GM21528 (cell line): ENCODE measurements around the gene BET1L.
A peak's percentile ranks its signal among the peaks of the same experiment; 100 is the strongest.

Experiments used
- ATAC-seq: cut with Tn5 transposase; IDR thresholded peaks from one replicate; pipeline ENCODE4 v1.9.1; 2021; ENCODE audit warnings: mild to moderate bottlenecking, moderate library complexity; ENCODE audit not compliant: unreplicated experiment, low FRiP score

BET1L gene

GRCh38 chr11:210803-211180 lies 3.6 kb upstream of the BET1L start:
- no peak for ATAC-seq

- no peak for ATAC-seq
Observed at GRCh38 chr11:210122-210802, 3.1 kb upstream of the BET1L start.

GRCh38 chr11:209275-210121 lies 2.3 kb upstream of the BET1L start:
- ATAC-seq = no peak

DNA sequence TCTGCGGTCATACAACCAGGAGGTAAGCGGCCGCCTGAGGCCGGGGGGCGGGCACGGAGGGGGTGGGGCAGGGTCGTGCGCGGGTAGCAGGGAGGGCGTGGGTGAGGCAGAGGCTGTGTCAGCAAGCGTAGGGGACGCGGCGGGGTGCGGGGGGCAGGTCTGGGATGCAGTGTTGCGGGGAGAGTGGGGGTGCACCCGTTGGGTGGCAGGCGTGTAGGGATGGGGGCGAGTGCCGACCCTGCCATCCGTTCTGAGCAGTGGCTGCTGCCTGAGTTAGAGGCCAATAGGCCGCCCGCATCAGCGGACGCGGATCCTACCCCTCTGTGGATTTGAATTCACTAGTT lies 1.7 kb upstream of the BET1L start:
- peak; percentile 2 for ATAC-seq

DNA sequence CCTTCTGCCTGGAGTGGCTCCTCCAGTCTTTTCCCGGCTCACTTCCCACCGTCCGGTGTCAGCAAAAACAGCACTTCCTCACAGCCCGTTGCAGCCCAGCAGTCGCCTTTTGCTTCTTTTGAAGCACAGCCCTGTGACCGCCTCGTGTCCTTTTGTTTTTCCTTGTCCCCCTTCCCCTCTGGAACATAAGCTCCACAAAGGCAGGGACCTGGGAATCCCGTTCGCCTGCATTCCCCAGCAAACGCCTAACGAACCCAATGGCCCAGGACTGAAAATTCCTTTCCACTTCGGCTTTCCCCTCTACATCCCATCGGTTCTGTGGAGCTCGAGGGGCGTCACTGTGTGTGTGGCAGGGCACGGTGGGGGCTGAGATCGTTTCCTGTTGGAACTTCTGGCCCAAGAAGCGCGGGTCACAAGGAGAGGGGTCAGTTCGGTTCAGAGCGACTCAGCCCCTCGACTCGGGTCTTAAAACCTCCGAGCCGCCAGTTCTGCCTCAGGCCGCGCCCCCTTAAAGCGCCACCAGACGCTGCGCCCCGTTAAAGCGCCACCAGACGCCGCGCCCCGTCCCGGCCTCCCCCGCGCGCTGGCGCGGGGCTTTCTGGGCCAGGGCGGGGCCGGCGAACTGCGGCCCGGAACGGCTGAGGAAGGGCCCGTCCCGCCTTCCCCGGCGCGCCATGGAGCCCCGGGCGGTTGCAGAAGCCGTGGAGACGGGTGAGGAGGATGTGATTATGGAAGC lies 1.1 kb upstream of the BET1L start:
- ATAC-seq = peak; percentile 45

DNA sequence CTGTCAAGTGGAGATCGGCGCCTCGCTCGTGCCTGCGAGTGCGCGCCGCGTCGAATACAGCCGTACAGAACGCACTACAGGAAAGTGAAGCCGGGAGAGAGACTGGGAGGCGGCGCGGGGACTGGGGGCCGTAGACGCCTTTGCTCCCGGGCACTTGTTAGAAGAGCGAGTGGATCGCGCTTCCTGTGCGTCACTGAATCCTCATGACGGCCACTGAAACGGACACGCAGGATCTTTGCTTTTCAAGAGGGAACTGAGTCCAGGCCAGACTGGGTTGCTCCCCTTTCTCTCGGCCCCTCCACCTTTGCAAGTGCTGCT lies 623 bp upstream of the BET1L start:
- no peak for ATAC-seq

DNA sequence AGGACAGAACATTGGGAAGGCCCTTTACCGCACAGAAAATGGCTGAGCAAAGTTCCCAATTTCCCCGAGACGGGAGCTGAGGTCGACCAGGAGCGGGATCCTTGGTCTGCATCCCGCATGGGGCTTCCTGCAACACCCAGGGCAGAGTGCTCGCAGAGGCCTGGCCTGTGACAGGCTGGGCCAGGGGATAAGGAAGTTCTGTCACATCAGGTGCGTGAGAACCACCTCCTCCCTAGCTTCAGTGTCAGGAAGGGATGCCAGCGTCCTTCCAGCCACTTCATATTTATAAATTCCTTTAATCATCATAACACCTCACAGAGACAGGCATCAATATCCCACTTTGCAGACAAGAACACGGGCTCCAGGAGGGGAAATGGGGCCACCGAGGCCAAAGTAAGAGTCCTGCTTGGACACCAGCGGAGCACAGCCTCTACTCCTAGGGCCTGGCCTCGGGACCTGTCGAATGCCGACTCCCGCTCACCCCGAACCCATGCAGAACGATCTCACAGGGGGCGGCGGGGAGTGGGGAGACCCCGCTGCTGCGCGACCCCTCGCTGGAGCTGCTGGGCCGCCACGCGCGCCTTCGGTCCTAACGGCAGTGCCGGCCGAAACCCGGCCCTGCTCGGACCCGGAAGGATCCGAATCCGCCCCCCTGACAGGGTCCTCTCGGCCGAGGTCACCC lies 532 bp downstream of the BET1L start:
- no peak for ATAC-seq

GRCh38 chr11:206002-206384 lies 1.2 kb downstream of the BET1L start:
- ATAC-seq = no peak

DNA sequence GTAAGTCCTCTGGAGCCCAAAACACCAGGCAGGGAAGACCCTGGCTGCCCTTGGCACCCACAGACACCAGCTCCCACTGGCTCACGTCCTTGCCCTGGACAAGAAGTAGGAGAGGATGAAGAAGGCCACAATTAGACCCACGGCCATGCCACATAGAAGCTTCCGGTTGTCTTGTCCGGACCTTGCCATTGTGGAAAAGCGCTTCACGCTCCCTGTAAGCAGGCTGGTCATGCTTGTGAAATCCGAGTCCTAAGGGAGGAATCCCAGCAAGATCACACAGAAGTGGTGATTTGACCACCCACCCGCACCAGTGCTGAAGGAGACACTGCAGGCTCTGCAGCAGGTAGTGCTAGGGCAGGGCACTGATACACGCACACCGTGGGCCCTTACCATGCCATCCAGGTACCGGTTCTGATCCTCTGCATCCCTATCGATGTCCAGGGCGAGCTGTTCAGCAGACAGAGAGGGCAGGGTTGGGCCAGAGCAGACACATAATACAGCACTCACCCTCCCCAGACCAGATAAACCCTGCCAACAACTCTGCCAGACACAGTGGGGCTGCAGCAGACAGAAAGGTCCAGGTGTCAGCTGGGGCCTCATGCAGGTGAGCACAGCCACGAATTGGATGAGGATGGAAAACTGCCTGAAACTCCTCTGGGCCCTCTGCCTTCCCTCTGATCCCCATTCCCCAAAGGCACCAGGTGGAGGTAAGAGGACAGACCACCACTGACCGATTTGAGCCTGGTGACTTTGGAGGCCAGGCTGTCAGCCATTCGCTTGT lies 1.8 kb downstream of the BET1L start:
- ATAC-seq = no peak

GRCh38 chr11:204587-205109 lies 2.6 kb downstream of the BET1L start:
- no peak for ATAC-seq

DNA sequence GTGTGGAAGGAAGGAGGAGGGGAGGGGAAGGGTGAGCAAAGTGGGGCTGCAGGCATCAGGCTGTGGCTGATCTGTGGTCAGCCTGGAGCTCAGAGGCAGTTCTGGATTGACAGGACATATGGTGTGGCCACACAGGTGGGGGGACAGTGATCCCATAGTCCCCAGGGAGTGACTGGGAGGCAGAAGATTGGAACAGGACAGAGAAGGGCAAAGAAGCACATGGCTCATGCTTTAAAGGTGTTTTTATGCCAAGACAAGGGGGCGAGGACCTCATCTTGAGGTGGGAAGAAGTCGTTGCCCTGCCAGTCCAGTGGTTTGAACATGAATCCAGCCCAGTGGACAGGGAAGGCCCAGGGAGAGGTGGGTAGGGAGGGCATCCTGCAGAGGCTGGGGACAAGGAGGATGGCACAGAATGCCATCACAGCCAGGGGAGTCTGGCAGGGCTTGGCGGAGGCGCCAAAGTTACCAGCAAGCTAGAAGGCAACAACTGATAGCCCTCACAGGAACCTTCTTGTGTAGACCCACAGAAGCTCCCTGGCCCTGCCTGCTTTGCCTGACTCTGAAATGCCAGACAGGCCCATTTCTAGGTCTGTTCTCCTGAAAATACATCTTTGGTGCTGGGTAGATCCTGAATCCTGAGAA lies 3.1 kb downstream of the BET1L start:
- ATAC-seq = no peak

GRCh38 chr11:203056-203944 lies 3.9 kb downstream of the BET1L start:
- ATAC-seq = no peak

- ATAC-seq = no peak
Observed at GRCh38 chr11:202490-202889, 4.7 kb downstream of the BET1L start.

DNA sequence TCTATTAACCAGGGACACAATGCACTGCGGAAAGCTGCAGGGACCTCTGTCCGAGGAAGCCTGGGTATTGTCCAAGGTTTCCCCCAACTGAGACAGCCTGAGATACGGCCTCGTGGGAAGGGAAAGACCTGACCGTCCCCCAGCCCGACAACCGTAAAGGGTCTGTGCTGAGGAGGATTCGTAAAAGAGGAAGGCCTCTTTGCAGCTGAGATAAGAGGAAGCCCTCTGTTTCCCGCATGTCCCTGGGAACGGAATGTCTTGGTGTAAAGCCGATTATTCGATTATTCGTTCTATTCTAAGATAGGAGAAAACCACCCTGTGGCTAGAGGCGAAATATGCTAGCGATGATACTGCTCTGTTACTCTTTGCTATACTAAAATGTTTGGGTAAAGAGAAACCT lies 5.2 kb downstream of the BET1L start:
- no peak for ATAC-seq

DNA sequence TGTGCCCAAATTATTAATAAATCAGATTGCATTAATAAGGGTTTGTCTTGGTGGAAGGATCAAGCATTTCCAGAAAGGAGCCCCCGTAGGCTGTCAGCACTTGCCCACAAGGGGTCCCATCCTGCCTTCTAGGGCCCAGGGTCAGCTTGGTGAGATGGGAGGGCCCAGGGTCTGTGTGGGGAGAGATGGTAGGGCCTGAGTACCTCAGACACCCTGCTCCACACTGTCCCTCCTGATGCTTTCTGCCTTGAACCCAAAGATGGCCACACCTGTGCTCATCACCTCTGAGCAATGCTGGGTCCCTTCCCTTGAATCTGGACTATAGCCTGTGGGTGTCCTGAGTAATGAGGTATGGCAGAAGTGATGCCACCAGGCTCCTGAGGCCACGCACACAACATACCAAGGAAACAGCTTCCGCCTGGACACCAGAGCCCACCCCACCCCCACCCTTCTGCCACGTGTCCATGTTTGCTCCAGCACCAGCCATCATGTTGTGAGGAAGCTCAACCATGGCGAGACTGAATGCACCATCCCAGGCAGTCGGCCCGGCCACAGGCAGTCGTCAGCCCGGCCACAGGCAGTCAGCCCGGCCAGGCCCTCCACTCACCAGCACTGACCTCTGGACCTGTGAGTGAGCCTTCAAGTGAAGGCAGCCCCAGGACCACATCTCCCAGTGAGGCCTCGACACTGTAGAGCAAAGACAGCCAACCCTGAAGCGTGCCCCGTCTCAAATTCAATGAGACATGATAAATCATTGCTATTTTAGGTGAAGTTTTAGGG lies 6.8 kb downstream of the BET1L start:
- ATAC-seq = no peak

DNA sequence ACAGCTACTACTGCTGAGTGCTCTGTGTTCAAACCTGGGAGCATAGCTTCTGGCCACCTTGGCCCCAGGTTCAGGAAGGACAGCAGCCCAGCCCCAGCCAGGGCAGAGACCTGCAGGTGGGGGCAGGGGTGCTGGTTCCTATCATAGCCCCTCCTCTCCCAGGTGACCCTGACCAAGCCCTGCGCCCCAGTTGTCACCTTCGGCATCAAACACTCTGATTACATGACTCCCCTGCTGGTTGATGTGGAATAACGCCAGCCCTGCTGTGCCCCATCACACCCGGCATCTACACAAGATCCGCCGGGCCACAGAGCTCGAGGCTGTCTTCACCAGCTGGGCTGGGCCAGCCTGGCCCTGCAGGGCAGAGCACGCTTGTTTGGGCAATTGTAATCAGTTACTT lies 7.4 kb downstream of the BET1L start:
- no peak for ATAC-seq

GRCh38 chr11:199004-199581 lies 8.1 kb downstream of the BET1L start:
- ATAC-seq = no peak
